Measurements from ENCODE around the gene PTOV1.
A peak's percentile ranks its signal among the peaks of the same experiment; 100 is the strongest.
"Not testable (repeated sequence)": the region's sequence is repeated elsewhere in the genome, so short reads cannot be mapped to it uniquely, and the experiment has no call there.

Gene PTOV1

GRCh38 chr19:49812997-49813861 is 37.7 kb upstream of the PTOV1 start, which contains the start of gene FUZ:
TSS of gene FUZ (minus strand) at chr19:49813292. CDS start at chr19:49813106, 186 bp downstream.
- Histone ChIP-seq H3K9me3 (replicated peaks in 1 of 11) (no peaks in the 10 kb centered on the region), H3K9ac (peak within 1 kb of the TSS; percentile 75 to 96 (median 80)), H4K20me1 (no peaks in the 10 kb centered on the region), H3K4me1 (peaks cover 27 to 40% (median 34%) of the 10 kb centered on the region in 10 experiments), H3K4me2 (peak within 1 kb of the TSS; percentile 76 to 93 (median 88)), H3K36me3 (peaks cover 0 to under 1% (median 0%) of the 10 kb centered on the region in 11 experiments; a peak in 2 of 22 replicates), H3K27me3 (no peaks in the 10 kb centered on the region), H3K27ac (peak within 1 kb of the TSS; percentile 79 to 99 (median 85)), H3K4me3 (peak within 1 kb of the TSS; percentile 57 to 77 (median 66))
- no peak for TF ChIP-seq Cebpa-rat (IDR thresholded peaks at IDR 0.05)

GRCh38 chr19:49814010-49814409 is 36.9 kb upstream of the PTOV1 start:
- no peak for TF ChIP-seq Cebpa-rat (IDR thresholded peaks at IDR 0.05)
- Histone ChIP-seq H4K20me1 (peaks cover 0 to 6% (median 0%) of the 10 kb centered on the region in 11 experiments; a peak in 4 of 22 replicates), H3K9me3 (replicated peaks in 1 of 11) (no peaks in the 10 kb centered on the region), H3K4me1 (peaks cover 25 to 35% (median 30%) of the 10 kb centered on the region in 10 experiments), H3K4me3 (peak overlapping the region in 6 of 10 experiments; percentile 57 to 71 (median 66); a peak in 9 of 20 replicates), H3K9ac (peak overlapping the region in 6 of 11 experiments; percentile 75 to 96 (median 83); a peak in 7 of 22 replicates), H3K27ac (peak overlapping the region in 10 of 11 experiments; percentile 48 to 99 (median 85); a peak in 12 of 22 replicates), H3K4me2 (peak overlapping the region in 9 of 11 experiments; percentile 10 to 89 (median 83); a peak in 14 of 22 replicates), H3K36me3 (no peaks in the 10 kb centered on the region; a peak in 1 of 22 replicates), H3K27me3 (no peaks in the 10 kb centered on the region)

GRCh38 chr19:49816590-49816989 is 34.4 kb upstream of the PTOV1 start:
- Histone ChIP-seq H3K27me3 (no peaks in the 10 kb centered on the region), H3K4me1 (peaks cover 31 to 44% (median 35%) of the 10 kb centered on the region in 10 experiments), H3K4me2 (peak overlapping the region in 10 of 11 experiments; percentile 47 to 98 (median 96); a peak in 15 of 22 replicates), H3K27ac (peak overlapping the region in 5 of 11 experiments; percentile 80 to 98 (median 94); a peak in 8 of 22 replicates), H3K9me3 (replicated peaks in 1 of 11) (no peaks in the 10 kb centered on the region), H3K4me3 (peak overlapping the region in 2 of 10 experiments; percentile 80 to 95; a peak in 3 of 20 replicates), H3K9ac (peak overlapping the region in 6 of 11 experiments; percentile 85 to 97 (median 94); a peak in 8 of 22 replicates), H4K20me1 (peaks cover 0 to 26% (median 7%) of the 10 kb centered on the region in 11 experiments; a peak in 11 of 22 replicates), H3K36me3 (peaks cover 7 to 20% (median 15%) of the 10 kb centered on the region in 11 experiments; a peak in 21 of 22 replicates)
- no peak for TF ChIP-seq Cebpa-rat (IDR thresholded peaks at IDR 0.05)

GRCh38 chr19:49817964-49818648 is 32.9 kb upstream of the PTOV1 start, which contains the start of gene MED25:
TSS of gene MED25 (plus strand) at chr19:49818289. CDS start at chr19:49818342, 53 bp downstream.
- Histone ChIP-seq H3K27ac (peak within 1 kb of the TSS; percentile 70 to 98 (median 85)), H4K20me1 (peaks cover 4 to 33% (median 13%) of the 10 kb centered on the region in 11 experiments; a peak in 17 of 22 replicates), H3K4me3 (peak within 1 kb of the TSS; percentile 80 to 96 (median 93)), H3K4me2 (peak within 1 kb of the TSS; percentile 87 to 98 (median 97)), H3K36me3 (peaks cover 14 to 33% (median 25%) of the 10 kb centered on the region in 11 experiments), H3K9me3 (replicated peaks in 1 of 11) (no peaks in the 10 kb centered on the region), H3K9ac (peak within 1 kb of the TSS; percentile 75 to 97 (median 91)), H3K27me3 (no peaks in the 10 kb centered on the region), H3K4me1 (peaks cover 23 to 32% (median 25%) of the 10 kb centered on the region in 10 experiments)
- no peak for TF ChIP-seq Cebpa-rat (IDR thresholded peaks at IDR 0.05)

- peaks cover 22 to 32% (median 25%) of the 10 kb centered on the region in 10 experiments for H3K4me1 ChIP-seq
Measured at GRCh38 chr19:49818649-49819370, 32.1 kb upstream of the PTOV1 start.

GRCh38 chr19:49819452-49820115 is 31.4 kb upstream of the PTOV1 start:
- H4K20me1 ChIP-seq = peaks cover 17 to 47% (median 28%) of the 10 kb centered on the region in 11 experiments; a peak in 18 of 22 replicates
- peak overlapping the region; percentile 75 to 97 (median 91) for H3K9ac ChIP-seq
- H3K4me1 ChIP-seq = peaks cover 16 to 25% (median 18%) of the 10 kb centered on the region in 10 experiments
- not testable (repeated sequence) for H3K27me3 ChIP-seq; H3K9me3 ChIP-seq (replicated peaks in 1 of 11)
- H3K36me3 ChIP-seq = peaks cover 29 to 48% (median 40%) of the 10 kb centered on the region in 11 experiments
- peak overlapping the region; percentile 80 to 96 (median 93); a peak in 19 of 20 replicates for H3K4me3 ChIP-seq
- peak overlapping the region in 7 of 11 experiments; percentile 70 to 98 (median 87); a peak in 12 of 22 replicates for H3K27ac ChIP-seq
- peak overlapping the region; percentile 87 to 98 (median 97) for H3K4me2 ChIP-seq

More at GRCh38 chr19:49818649-49819370, 32.1 kb upstream of the PTOV1 start:
- peak overlapping the region; percentile 87 to 98 (median 97) for H3K4me2 ChIP-seq
- peaks cover 11 to 40% (median 20%) of the 10 kb centered on the region in 11 experiments; a peak in 18 of 22 replicates for H4K20me1 ChIP-seq
- H3K9me3 ChIP-seq (replicated peaks in 1 of 11) = no peaks in the 10 kb centered on the region
- H3K9ac ChIP-seq = peak overlapping the region; percentile 75 to 97 (median 91)
- no peak for TF ChIP-seq Cebpa-rat (IDR thresholded peaks at IDR 0.05)
- peaks cover 21 to 40% (median 32%) of the 10 kb centered on the region in 11 experiments for H3K36me3 ChIP-seq
- H3K27me3 ChIP-seq = no peaks in the 10 kb centered on the region
- peak overlapping the region; percentile 80 to 96 (median 93) for H3K4me3 ChIP-seq
- H3K27ac ChIP-seq = peak overlapping the region; percentile 70 to 98 (median 85)

GRCh38 chr19:49820125-49820524 is 30.8 kb upstream of the PTOV1 start:
- Histone ChIP-seq H4K20me1 (peaks cover 17 to 53% (median 33%) of the 10 kb centered on the region in 11 experiments; a peak in 18 of 22 replicates), H3K4me3 (0 out of 20 replicates have a peak overlapping the region, but pooled peaks of 1 of the 10 experiments have one; percentile 95), H3K27ac (no peak overlapping the region), H3K9ac (peak overlapping the region in 5 of 11 experiments; percentile 13 to 97 (median 95); a peak in 6 of 22 replicates), H3K27me3 (no peaks in the 10 kb centered on the region), H3K4me1 (peaks cover 16 to 25% (median 18%) of the 10 kb centered on the region in 10 experiments), H3K9me3 (replicated peaks in 1 of 11) (no peaks in the 10 kb centered on the region), H3K36me3 (peaks cover 30 to 53% (median 46%) of the 10 kb centered on the region in 11 experiments), H3K4me2 (peak overlapping the region in 7 of 11 experiments; percentile 13 to 98 (median 97); a peak in 7 of 22 replicates)
- TF ChIP-seq Cebpa-rat (IDR thresholded peaks at IDR 0.05) = no peak
